Liver (tissue), 9 donors: ENCODE results near the gene TBC1D5. TPM values are rescaled to one million over a fixed set of nuclear protein-coding genes. Genes with fewer than 3 reads are reported as not detected.

ENCODE experiments used
- DNase-seq: peaks from one replicate; pipeline ENCODE4 v3.0.0-alpha.2; 2017; ENCODE audit warnings: low spot score
- H3K27ac ChIP-seq, 2 donors: one replicate each; pipeline ENCODE4 v1.7.0; 2013; ENCODE audit warnings: inconsistent platforms in 2 of 2, low read length in 2 of 2, control low read depth in 1 of 2, low read depth in 1 of 2, mild to moderate bottlenecking in 1 of 2
- H3K27me3 ChIP-seq, 4 donors: one replicate each; pipeline versions ENCODE4 v1.6.1 to v1.7.0; 2013; ENCODE audit warnings: low read length in 3 of 4, inconsistent platforms in 1 of 4, mild to moderate bottlenecking in 1 of 4, moderate library complexity in 1 of 4; ENCODE audit not compliant: control insufficient read depth in 4 of 4, insufficient read depth in 4 of 4
- H3K36me3 ChIP-seq, 4 donors: one replicate each; pipeline versions ENCODE4 v1.6.1 to v1.7.0; 2013; ENCODE audit warnings: low read length in 3 of 4, mild to moderate bottlenecking in 3 of 4, low read depth in 1 of 4, moderate library complexity in 1 of 4; ENCODE audit not compliant: control insufficient read depth in 4 of 4, insufficient read depth in 3 of 4
- H3K4me1 ChIP-seq, 4 donors: one replicate each; pipeline versions ENCODE4 v1.6.1 to v1.7.0; 2013; ENCODE audit warnings: low read length in 3 of 4, mild to moderate bottlenecking in 3 of 4, moderate library complexity in 1 of 4; ENCODE audit not compliant: control insufficient read depth in 4 of 4, insufficient read depth in 4 of 4
- H3K4me3 ChIP-seq, 3 donors: one replicate each; pipeline versions ENCODE4 v1.6.1 to v1.7.0; 2013; ENCODE audit warnings: low read length in 3 of 3, control low read depth in 1 of 3, low read depth in 1 of 3, mild to moderate bottlenecking in 1 of 3
- H3K9ac ChIP-seq, 2 donors: one replicate each; pipeline ENCODE4 v1.7.0; 2013; ENCODE audit warnings: low read length in 2 of 2, mild to moderate bottlenecking in 2 of 2, moderate library complexity in 2 of 2, control low read depth in 1 of 2, low read depth in 1 of 2
- H3K9me3 ChIP-seq, 4 donors: one replicate each; pipeline versions ENCODE4 v1.6.1 to v1.7.0; 2013; ENCODE audit warnings: low read length in 3 of 4; ENCODE audit not compliant: control insufficient read depth in 4 of 4
- EGR1 ChIP-seq, 2 donors: IDR thresholded peaks; 2 replicates each; pipeline ENCODE4 v1.6.1; 2016 to 2018; ENCODE audit warnings: antibody characterized with exemption in 2 of 2, low read depth in 2 of 2
- FOXA1 ChIP-seq: IDR thresholded peaks from 2 replicates; pipeline ENCODE4 v1.6.1; 2016; ENCODE audit warnings: antibody characterized with exemption
- FOXA2 ChIP-seq: IDR thresholded peaks from 2 replicates; pipeline ENCODE4 v1.6.1; 2016; ENCODE audit warnings: antibody characterized with exemption
- GABPA ChIP-seq, 2 donors: IDR thresholded peaks in 1 of 2; conservative IDR thresholded peaks in 1 of 2; 2 replicates each; pipeline ENCODE4 v1.6.1; 2016; ENCODE audit warnings: antibody characterized with exemption in 2 of 2, mild to moderate bottlenecking in 1 of 2, moderate library complexity in 1 of 2
- HNF4G ChIP-seq: IDR thresholded peaks from 2 replicates; pipeline ENCODE4 v1.6.1; 2016; ENCODE audit warnings: antibody characterized with exemption
- NR2F2 ChIP-seq: IDR thresholded peaks from 2 replicates; pipeline ENCODE4 v1.6.1; 2016; ENCODE audit warnings: antibody characterized with exemption
- RAD21 ChIP-seq, 2 donors: IDR thresholded peaks; 2 replicates each; pipeline ENCODE4 v1.6.1; 2016; ENCODE audit warnings: antibody characterized with exemption in 2 of 2, mild to moderate bottlenecking in 2 of 2
- RXRA ChIP-seq, 2 donors: IDR thresholded peaks; 2 replicates each; pipeline ENCODE4 v1.6.1; 2017 to 2018; ENCODE audit warnings: antibody characterized with exemption in 2 of 2, mild to moderate bottlenecking in 1 of 2
- SP1 ChIP-seq: IDR thresholded peaks from 2 replicates; pipeline ENCODE4 v1.6.1; 2018; ENCODE audit warnings: antibody characterized with exemption, mild to moderate bottlenecking
- TAF1 ChIP-seq: conservative IDR thresholded peaks from 2 replicates; pipeline ENCODE4 v1.6.1; 2016; ENCODE audit warnings: antibody characterized with exemption, mild to moderate bottlenecking
- YY1 ChIP-seq: IDR thresholded peaks from 2 replicates; pipeline ENCODE4 v1.6.1; 2016; ENCODE audit warnings: antibody characterized with exemption, mild to moderate bottlenecking
- WGBS: extraction: QIAGEN DNeasy Blood & Tissue Kit; methylation state at CpG from one replicate; pipeline ENCODE4 v1.1.7; 2013; 5-methylcytosine and 5-hydroxymethylcytosine counted together
- polyA plus RNA-seq, 2 donors: library from polyadenylated mRNA; stranded (reverse) in 1 of 2; unstranded in 1 of 2; fragments of 200-250 nt in 1 of 2; fragments of >200 nt in 1 of 2; fragmentation: Nextera tagmentation in 1 of 2; extraction: Ambion mirVana in 1 of 2; gene quantifications; one replicate each; pipeline versions ENCODE4 v1.2.1 to v1.2.3, GENCODE V29; 2013 to 2015
- total RNA-seq, 2 donors: library from RNA; depleted of rRNA; stranded (reverse); fragments of >200 nt; gene quantifications; one replicate each; pipeline ENCODE4 v1.2.3, GENCODE V29; 2014
- TF ChIP-seq, protein P1 (sequence below): IDR thresholded peaks from 2 replicates; pipeline ENCODE4 v1.6.1; 2016; ENCODE audit warnings: antibody characterized with exemption
- TF ChIP-seq, protein P2 (sequence below): IDR thresholded peaks from 2 replicates; pipeline ENCODE4 v1.6.1; 2016; ENCODE audit warnings: antibody characterized with exemption
- TF ChIP-seq, protein P3 (sequence below): fragments of 150-350 bp; IDR thresholded peaks from 2 replicates; pipeline ENCODE4 v1.5.1; 2017; ENCODE audit warnings: improper control_type of control experiment, low read depth, low read length; ENCODE audit not compliant: missing input control
- TF ChIP-seq, protein P4 (sequence below): IDR thresholded peaks from 2 replicates; pipeline ENCODE4 v1.6.1; 2016; ENCODE audit warnings: antibody characterized with exemption, mild to moderate bottlenecking
- TF ChIP-seq, protein P5 (sequence below): IDR thresholded peaks from 2 replicates; pipeline ENCODE4 v1.6.1; 2016; ENCODE audit warnings: antibody characterized with exemption
- donor health status: healthy.
- donor health status: healthy.
- donor health status: healthy.
- donor health status: healthy.
- donor health status: healthy.

The TBC1D5 gene
- total and polyA plus RNA-seq, 4 donors = 9.1 to 45.6 (median 25.6) TPM

DNA sequence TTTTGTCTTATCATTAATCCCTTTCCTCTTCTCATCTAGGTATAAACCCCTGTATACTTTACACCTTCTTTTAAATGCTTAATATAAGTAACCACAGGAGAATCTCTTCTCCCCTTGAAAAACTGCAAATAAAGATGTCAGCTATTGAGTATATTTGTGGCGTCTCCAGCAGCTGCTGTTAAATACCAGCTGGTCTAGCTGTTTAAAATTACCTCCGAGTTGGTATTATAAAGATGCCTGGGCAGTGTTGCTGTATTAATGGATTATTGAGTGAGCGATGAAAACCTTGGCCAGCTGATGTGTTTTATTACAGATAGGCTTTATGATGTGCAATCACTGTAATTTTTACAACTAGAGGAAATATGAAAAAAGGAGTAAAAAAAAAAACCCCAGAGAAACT is 388.1 kb downstream of the TBC1D5 start:
- H3K9me3 ChIP-seq = no peaks in the 10 kb centered on the region
- DNase-seq = no peak
- no peaks in the 10 kb centered on the region for H3K4me1 ChIP-seq
- TF ChIP-seq RXRA (IDR thresholded peaks at IDR 0.05) = no peak
- no peak for TF ChIP-seq HNF4G
- TF ChIP-seq, protein P1, sequence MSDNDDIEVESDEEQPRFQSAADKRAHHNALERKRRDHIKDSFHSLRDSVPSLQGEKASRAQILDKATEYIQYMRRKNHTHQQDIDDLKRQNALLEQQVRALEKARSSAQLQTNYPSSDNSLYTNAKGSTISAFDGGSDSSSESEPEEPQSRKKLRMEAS = no peak
- no peak for TF ChIP-seq SP1
- TF ChIP-seq, protein P2, sequence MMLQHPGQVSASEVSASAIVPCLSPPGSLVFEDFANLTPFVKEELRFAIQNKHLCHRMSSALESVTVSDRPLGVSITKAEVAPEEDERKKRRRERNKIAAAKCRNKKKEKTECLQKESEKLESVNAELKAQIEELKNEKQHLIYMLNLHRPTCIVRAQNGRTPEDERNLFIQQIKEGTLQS = no peak
- no peak for TF ChIP-seq TAF1
- TF ChIP-seq YY1 = no peak
- TF ChIP-seq RAD21 (IDR thresholded peaks at IDR 0.05) = no peak
- no peak for TF ChIP-seq GABPA (IDR thresholded peaks at IDR 0.05 in 1 of 2, conservative IDR thresholded peaks at IDR 0.05 in 1 of 2)
- TF ChIP-seq, protein P3, sequence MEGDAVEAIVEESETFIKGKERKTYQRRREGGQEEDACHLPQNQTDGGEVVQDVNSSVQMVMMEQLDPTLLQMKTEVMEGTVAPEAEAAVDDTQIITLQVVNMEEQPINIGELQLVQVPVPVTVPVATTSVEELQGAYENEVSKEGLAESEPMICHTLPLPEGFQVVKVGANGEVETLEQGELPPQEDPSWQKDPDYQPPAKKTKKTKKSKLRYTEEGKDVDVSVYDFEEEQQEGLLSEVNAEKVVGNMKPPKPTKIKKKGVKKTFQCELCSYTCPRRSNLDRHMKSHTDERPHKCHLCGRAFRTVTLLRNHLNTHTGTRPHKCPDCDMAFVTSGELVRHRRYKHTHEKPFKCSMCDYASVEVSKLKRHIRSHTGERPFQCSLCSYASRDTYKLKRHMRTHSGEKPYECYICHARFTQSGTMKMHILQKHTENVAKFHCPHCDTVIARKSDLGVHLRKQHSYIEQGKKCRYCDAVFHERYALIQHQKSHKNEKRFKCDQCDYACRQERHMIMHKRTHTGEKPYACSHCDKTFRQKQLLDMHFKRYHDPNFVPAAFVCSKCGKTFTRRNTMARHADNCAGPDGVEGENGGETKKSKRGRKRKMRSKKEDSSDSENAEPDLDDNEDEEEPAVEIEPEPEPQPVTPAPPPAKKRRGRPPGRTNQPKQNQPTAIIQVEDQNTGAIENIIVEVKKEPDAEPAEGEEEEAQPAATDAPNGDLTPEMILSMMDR = no peak
- TF ChIP-seq, protein P4, sequence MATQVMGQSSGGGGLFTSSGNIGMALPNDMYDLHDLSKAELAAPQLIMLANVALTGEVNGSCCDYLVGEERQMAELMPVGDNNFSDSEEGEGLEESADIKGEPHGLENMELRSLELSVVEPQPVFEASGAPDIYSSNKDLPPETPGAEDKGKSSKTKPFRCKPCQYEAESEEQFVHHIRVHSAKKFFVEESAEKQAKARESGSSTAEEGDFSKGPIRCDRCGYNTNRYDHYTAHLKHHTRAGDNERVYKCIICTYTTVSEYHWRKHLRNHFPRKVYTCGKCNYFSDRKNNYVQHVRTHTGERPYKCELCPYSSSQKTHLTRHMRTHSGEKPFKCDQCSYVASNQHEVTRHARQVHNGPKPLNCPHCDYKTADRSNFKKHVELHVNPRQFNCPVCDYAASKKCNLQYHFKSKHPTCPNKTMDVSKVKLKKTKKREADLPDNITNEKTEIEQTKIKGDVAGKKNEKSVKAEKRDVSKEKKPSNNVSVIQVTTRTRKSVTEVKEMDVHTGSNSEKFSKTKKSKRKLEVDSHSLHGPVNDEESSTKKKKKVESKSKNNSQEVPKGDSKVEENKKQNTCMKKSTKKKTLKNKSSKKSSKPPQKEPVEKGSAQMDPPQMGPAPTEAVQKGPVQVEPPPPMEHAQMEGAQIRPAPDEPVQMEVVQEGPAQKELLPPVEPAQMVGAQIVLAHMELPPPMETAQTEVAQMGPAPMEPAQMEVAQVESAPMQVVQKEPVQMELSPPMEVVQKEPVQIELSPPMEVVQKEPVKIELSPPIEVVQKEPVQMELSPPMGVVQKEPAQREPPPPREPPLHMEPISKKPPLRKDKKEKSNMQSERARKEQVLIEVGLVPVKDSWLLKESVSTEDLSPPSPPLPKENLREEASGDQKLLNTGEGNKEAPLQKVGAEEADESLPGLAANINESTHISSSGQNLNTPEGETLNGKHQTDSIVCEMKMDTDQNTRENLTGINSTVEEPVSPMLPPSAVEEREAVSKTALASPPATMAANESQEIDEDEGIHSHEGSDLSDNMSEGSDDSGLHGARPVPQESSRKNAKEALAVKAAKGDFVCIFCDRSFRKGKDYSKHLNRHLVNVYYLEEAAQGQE = no peak
- TF ChIP-seq, protein P5, sequence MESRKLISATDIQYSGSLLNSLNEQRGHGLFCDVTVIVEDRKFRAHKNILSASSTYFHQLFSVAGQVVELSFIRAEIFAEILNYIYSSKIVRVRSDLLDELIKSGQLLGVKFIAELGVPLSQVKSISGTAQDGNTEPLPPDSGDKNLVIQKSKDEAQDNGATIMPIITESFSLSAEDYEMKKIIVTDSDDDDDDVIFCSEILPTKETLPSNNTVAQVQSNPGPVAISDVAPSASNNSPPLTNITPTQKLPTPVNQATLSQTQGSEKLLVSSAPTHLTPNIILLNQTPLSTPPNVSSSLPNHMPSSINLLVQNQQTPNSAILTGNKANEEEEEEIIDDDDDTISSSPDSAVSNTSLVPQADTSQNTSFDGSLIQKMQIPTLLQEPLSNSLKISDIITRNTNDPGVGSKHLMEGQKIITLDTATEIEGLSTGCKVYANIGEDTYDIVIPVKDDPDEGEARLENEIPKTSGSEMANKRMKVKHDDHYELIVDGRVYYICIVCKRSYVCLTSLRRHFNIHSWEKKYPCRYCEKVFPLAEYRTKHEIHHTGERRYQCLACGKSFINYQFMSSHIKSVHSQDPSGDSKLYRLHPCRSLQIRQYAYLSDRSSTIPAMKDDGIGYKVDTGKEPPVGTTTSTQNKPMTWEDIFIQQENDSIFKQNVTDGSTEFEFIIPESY = no peak
- TF ChIP-seq FOXA1 = no peak
- H3K27ac ChIP-seq = no peak overlapping the region
- H3K9ac ChIP-seq = no peak overlapping the region
- WGBS = 95% methylated on average over 3 of the region's 3 CpGs
- no peak overlapping the region for H3K4me3 ChIP-seq
- no peaks in the 10 kb centered on the region for H3K36me3 ChIP-seq
- no peaks in the 10 kb centered on the region for H3K27me3 ChIP-seq

DNA sequence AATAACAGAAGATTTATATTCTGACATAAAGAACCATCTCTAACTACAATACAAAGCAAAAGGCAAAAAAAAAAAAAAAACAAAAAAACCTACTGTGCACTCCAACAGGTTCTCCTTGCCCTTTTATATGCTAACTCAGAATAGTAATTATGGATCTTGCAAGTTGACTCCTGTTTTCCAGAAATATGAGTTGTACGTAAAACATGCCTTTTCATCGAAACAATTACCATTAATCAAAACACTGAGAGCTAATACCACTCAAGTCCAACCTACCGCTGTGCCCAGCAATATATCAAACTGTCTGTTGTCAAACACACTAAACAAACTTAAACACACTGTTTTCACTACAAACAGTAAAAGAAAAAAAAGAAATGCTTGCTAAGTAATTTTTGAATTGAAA is 389.8 kb downstream of the TBC1D5 start:
- 98% methylated on average over 3 of the region's 3 CpGs for WGBS
- TF ChIP-seq FOXA2 (no peak), NR2F2 (no peak), YY1 (no peak), HNF4G (no peak), FOXA1 (no peak), TAF1 (no peak), EGR1 (IDR thresholded peaks at IDR 0.05; ENCODE audit: low read depth in 2 of 2) (no peak), SP1 (no peak)
- TF ChIP-seq, protein P2 = no peak
- TF ChIP-seq, protein P4 = no peak
- TF ChIP-seq, protein P5 = no peak

More for the DNA sequence above, 389.8 kb downstream of the TBC1D5 start:
- Histone ChIP-seq H3K9me3 (no peaks in the 10 kb centered on the region), H3K36me3 (no peaks in the 10 kb centered on the region), H3K4me3 (no peak overlapping the region), H3K4me1 (no peaks in the 10 kb centered on the region), H3K27me3 (no peaks in the 10 kb centered on the region), H3K9ac (no peak overlapping the region), H3K27ac (no peak overlapping the region)
- no peak for DNase-seq
